Neural cell (in vitro differentiated cells): ENCODE data around the gene NFYC. TPM values are rescaled to one million over a fixed set of nuclear protein-coding genes. Genes with fewer than 3 reads are reported as not detected.

Experiments
- H2AFZ ChIP-seq: fragments of 200-600, 300-800 bp; sonication (generic), shearing (Covaris generic); 2 replicates; pipeline ENCODE4 v1.6.0; 2014; ENCODE audit warnings: low read depth, mild to moderate bottlenecking, antibody characterized with exemption, low read length, moderate library complexity
- H3F3A ChIP-seq: fragments of 200-600 bp; shearing (Covaris generic); 2 replicates; pipeline ENCODE4 v1.6.1; 2016; ENCODE audit warnings: mild to moderate bottlenecking, moderate library complexity, mixed read lengths, antibody characterized with exemption, low read length; ENCODE audit not compliant: insufficient read depth, poor library complexity, severe bottlenecking
- H3K27ac ChIP-seq: fragments of 200-600, 300-800 bp; sonication (generic), shearing (Covaris generic); 2 replicates; pipeline ENCODE4 v1.5.1; 2014; ENCODE audit warnings: mild to moderate bottlenecking, low read length, moderate library complexity
- H3K27me3 ChIP-seq: fragments of 300-800, 200-600 bp; sonication (generic), shearing (Covaris generic); 2 replicates; pipeline ENCODE4 v1.6.0; 2014; ENCODE audit warnings: mild to moderate bottlenecking, low read depth, low read length, moderate library complexity; ENCODE audit not compliant: insufficient read depth
- H3K36me3 ChIP-seq: fragments of 300-800, 200-600 bp; sonication (generic), shearing (Covaris generic); 2 replicates; pipeline ENCODE4 v1.5.1; 2014; ENCODE audit warnings: mild to moderate bottlenecking, antibody characterized with exemption, low read length, moderate library complexity; ENCODE audit not compliant: insufficient read depth
- H3K4me2 ChIP-seq: fragments of 300-800, 200-600 bp; sonication (generic), shearing (Covaris generic); 2 replicates; pipeline ENCODE4 v1.6.0; 2014; ENCODE audit warnings: mild to moderate bottlenecking, low read length
- H3K4me3 ChIP-seq: fragments of 300-800, 200-600 bp; sonication (generic), shearing (Covaris generic); 2 replicates; pipeline ENCODE4 v1.5.1; 2014; ENCODE audit warnings: mild to moderate bottlenecking, low read length, moderate library complexity
- H3K79me2 ChIP-seq: fragments of 200-600 bp; shearing (Covaris generic); replicated peaks from 2 replicates; pipeline ENCODE4 v1.6.0; 2014; ENCODE audit warnings: mild to moderate bottlenecking, low read length, moderate library complexity; ENCODE audit not compliant: insufficient read depth
- H3K9ac ChIP-seq: fragments of 300-800, 200-600 bp; sonication (generic), shearing (Covaris generic); 2 replicates; pipeline ENCODE4 v1.6.1; 2016; ENCODE audit warnings: mild to moderate bottlenecking, low read length, mixed read lengths
- H3K9me2 ChIP-seq: fragments of 200-600 bp; shearing (Covaris generic); 2 replicates; pipeline ENCODE4 v1.6.1; 2016; ENCODE audit warnings: mild to moderate bottlenecking, low read length, mixed read lengths; ENCODE audit not compliant: insufficient read depth
- H3K9me3 ChIP-seq: fragments of 200-600, 300-800 bp; sonication (generic), shearing (Covaris generic); 2 replicates; pipeline ENCODE4 v1.6.1; 2016; ENCODE audit warnings: mild to moderate bottlenecking, mixed run types, low read length, moderate library complexity, mixed read lengths
- H4K20me1 ChIP-seq: fragments of 200-600 bp; shearing (Covaris generic); 2 replicates; pipeline ENCODE4 v1.6.1; 2016; ENCODE audit warnings: mild to moderate bottlenecking, mixed run types; ENCODE audit not compliant: insufficient read depth
- CTCF ChIP-seq: fragments of 450-650 bp; IDR thresholded peaks from 2 replicates; pipeline ENCODE4 v1.5.1; 2014; ENCODE audit warnings: antibody characterized with exemption, mild to moderate bottlenecking, moderate library complexity; ENCODE audit not compliant: poor library complexity, severe bottlenecking
- EZH2 ChIP-seq: fragments of 200-600, 300-800 bp; shearing (Covaris generic), sonication (generic); IDR thresholded peaks from 2 replicates; pipeline ENCODE4 v1.6.1; 2014; ENCODE audit warnings: antibody characterized with exemption, low read length, borderline replicate concordance, mild to moderate bottlenecking; ENCODE audit not compliant: insufficient read depth, poor library complexity, severe bottlenecking
- MXI1 ChIP-seq: fragments of 450-650 bp; conservative IDR thresholded peaks from 2 replicates; pipeline ENCODE4 v1.6.1; 2014; ENCODE audit warnings: antibody characterized with exemption, mild to moderate bottlenecking; ENCODE audit not compliant: poor library complexity, severe bottlenecking
- POLR2AphosphoS5 ChIP-seq: IDR thresholded peaks from 2 replicates; pipeline ENCODE4 v1.6.1; 2012
- RAD21 ChIP-seq: fragments of 450-650 bp; conservative IDR thresholded peaks from 2 replicates; pipeline ENCODE4 v1.6.1; 2014; ENCODE audit warnings: antibody characterized with exemption, mild to moderate bottlenecking, moderate library complexity
- REST ChIP-seq: IDR thresholded peaks from 2 replicates; pipeline ENCODE4 v1.6.1; 2012; ENCODE audit warnings: borderline replicate concordance
- TAF1 ChIP-seq: IDR thresholded peaks from 2 replicates; pipeline ENCODE4 v1.6.1; 2012; ENCODE audit warnings: low read depth
- polyA plus RNA-seq: library from polyadenylated mRNA; depleted of rRNA; stranded (reverse); fragments of >200 nt; gene quantifications from 2 replicates; pipeline ENCODE4 v1.2.3, GENCODE V29; 2014
- small RNA-seq, 3 experiments: library from RNA; depleted of rRNA; stranded (forward); fragments of <200 nt; gene quantifications; one replicate each; pipeline ENCODE3, GENCODE V24; 2012

NFYC gene
- polyA plus RNA-seq, 1 donor from 2014 or later = 66.0 TPM

GRCh38 chr1:40819101-40819500, 127.6 kb downstream of the NFYC start:
- Histone ChIP-seq H3K9me2 (no peaks in the 10 kb centered on the region), H3K79me2 (no peaks in the 10 kb centered on the region), H3K4me2 (no peak overlapping the region), H3K4me3 (no peak overlapping the region), H3K9me3 (no peaks in the 10 kb centered on the region), H4K20me1 (no peaks in the 10 kb centered on the region), H3F3A (no peaks in the 10 kb centered on the region), H3K36me3 (no peaks in the 10 kb centered on the region), H2AFZ (no peak overlapping the region), H3K9ac (no peak overlapping the region), H3K27ac (no peak overlapping the region), H3K27me3 (peaks cover 12% of the 10 kb centered on the region)
- TF ChIP-seq RAD21 (no peak), CTCF (no peak), EZH2 (no peak)

GRCh38 chr1:40820251-40820797, 128.8 kb downstream of the NFYC start:
- Histone ChIP-seq H3K27me3 (peaks cover 12% of the 10 kb centered on the region), H4K20me1 (no peaks in the 10 kb centered on the region), H3K27ac (no peak overlapping the region), H3K79me2 (no peaks in the 10 kb centered on the region), H3K9ac (no peak overlapping the region), H3K9me3 (no peaks in the 10 kb centered on the region), H3K4me2 (no peak overlapping the region), H3F3A (no peaks in the 10 kb centered on the region), H2AFZ (no peak overlapping the region), H3K4me3 (no peak overlapping the region), H3K36me3 (no peaks in the 10 kb centered on the region), H3K9me2 (no peaks in the 10 kb centered on the region)
- TF ChIP-seq POLR2AphosphoS5 (no peak), TAF1 (no peak), CTCF (no peak), REST (no peak), RAD21 (no peak), MXI1 (no peak)

Small RNAs within 50 kb of the gene (small RNA-seq; reads per million reads assigned to genes)
- 22.7 to 69.0 (median 51.6) reads per million in 3 experiments for gene MIR30C1
- gene MIR30E = 23,113 to 40,370 (median 35,993) reads per million in 3 experiments
- gene RN7SL326P = 0 to 0.07 (median 0) reads per million in 3 experiments

Other genes with a start within 250 kb of the NFYC start
- 18.2 and 21.6 TPM in 2 replicates for gene ZFP69B, start 241.2 kb upstream of the NFYC start, polyA plus RNA-seq
- 11.6 and 12.3 TPM in 2 replicates for gene ZFP69, start 214.4 kb upstream of the NFYC start, polyA plus RNA-seq
- gene EXO5, start 182.9 kb upstream of the NFYC start, polyA plus RNA-seq = 7.9 and 14.1 TPM in 2 replicates
- 10.5 and 15.8 TPM in 2 replicates for gene ZNF684, start 160.1 kb upstream of the NFYC start, polyA plus RNA-seq
- gene RIMS3, start 26.0 kb upstream of the NFYC start, polyA plus RNA-seq = 31.6 and 36.9 TPM in 2 replicates
- gene KCNQ4, start 92.1 kb downstream of the NFYC start, polyA plus RNA-seq = 0.86 TPM in 1 of 2 replicates, not detected in the other
- 2.6 and 4.8 TPM in 2 replicates for gene CITED4, start 170.7 kb downstream of the NFYC start, polyA plus RNA-seq